HG03442 (cell line): Measurements from ENCODE around the gene MINDY2.
"Not testable (repeated sequence)": the region's sequence is repeated elsewhere in the genome, so short reads cannot be mapped to it uniquely, and the experiment has no call there.

Source experiments
- ATAC-seq: cut with Tn5 transposase; IDR thresholded peaks from one replicate; pipeline ENCODE4 v1.9.1; 2021; ENCODE audit warnings: mild to moderate bottlenecking, moderate library complexity; ENCODE audit not compliant: unreplicated experiment

MINDY2 gene

GRCh38 chr15:58752716-58753115 lies 18.4 kb upstream of the MINDY2 start:
- no peak for ATAC-seq

DNA sequence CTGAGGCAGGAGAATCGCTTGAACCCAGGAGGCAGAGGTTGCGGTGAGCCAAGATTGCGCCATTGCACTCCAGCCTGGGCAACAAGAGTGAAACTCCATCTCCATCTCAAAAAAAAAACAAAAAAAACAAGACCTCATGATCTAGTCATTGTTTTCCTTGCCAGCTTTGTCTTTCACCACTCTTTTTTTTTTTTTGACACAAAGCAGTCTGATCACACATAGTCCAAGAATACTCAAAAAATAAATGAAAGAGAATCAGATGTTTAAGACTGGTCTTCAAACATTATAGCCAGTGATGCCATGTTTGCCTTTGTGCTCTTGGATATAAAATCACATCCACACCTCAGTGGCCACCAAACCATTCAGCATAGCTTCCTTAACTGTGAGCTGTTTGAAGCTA lies 15.8 kb upstream of the MINDY2 start:
- ATAC-seq, result no peak

- ATAC-seq, result no peak
Measured at GRCh38 chr15:58755956-58756355, 15.1 kb upstream of the MINDY2 start.

DNA sequence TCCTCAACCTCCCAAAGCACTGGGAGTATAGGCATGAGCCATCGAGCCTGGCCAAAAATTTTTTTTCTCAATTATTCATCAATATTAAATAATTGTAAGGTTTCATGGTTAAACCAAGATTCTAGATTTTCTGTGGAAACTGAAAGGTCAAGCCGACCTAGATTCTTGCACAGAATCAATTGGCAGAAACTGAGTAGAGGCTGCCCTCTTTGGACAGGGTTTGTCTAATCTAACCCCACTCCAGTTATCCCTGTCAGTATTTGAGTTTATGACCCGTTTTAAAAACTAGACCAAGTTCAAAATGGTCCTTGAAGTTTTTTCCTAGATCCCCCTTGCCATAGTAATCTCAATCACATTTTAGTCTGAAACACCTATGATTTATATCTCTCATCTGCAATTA lies 13.0 kb upstream of the MINDY2 start:
- ATAC-seq, result no peak

DNA sequence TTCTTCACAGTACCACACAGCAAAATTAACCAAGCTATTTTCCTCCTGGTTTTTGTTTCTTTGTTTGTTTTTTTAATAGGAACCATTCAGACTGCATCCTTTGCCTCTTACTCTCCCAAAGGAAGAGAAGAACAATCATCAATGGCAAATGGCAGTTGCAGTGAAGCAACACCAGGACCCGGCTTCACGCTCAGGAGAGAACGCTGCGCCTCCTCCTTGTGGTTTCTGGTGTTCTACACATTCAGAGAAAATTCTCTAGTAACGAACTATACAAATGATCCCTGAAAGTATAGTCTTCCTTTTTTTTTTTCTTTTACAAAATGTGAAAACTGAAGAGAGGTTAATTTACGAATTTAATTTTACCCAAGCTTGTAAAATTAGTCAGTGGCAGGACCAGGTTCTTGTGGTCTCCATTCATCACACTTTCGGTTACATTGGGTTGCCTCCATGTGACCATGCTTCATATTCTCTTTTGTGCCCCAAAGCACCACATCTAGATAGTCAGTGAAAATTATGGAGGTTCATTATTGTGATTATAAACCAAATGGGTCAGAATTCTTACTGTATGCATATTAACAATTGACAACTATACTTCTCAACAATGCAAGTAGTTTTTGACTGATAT lies 10.6 kb upstream of the MINDY2 start:
- ATAC-seq, result no peak

DNA sequence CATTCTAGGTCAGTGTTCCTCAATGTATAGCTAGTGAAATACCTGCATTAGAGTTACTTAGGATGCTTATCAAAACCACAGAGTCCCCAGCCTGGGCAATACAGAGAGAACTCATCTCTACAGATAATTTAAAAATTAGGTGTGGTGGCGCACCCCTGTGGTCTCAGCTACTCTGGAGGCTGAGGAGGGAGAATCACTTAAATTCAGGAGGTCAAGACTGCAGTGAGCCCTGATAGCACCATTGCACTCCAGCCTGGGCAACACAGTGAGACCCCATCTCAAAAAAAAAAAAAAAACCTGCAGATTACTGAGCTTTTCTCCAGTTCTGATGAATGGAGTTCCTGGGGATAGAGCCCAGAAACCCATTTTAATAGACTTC lies 10.1 kb upstream of the MINDY2 start:
- ATAC-seq, result no peak

GRCh38 chr15:58762285-58762684 lies 8.8 kb upstream of the MINDY2 start:
- ATAC-seq, result no peak

- no peak for ATAC-seq
Measured at GRCh38 chr15:58762731-58763130, 8.4 kb upstream of the MINDY2 start.

GRCh38 chr15:58764468-58764867 lies 6.6 kb upstream of the MINDY2 start:
- ATAC-seq, result no peak

DNA sequence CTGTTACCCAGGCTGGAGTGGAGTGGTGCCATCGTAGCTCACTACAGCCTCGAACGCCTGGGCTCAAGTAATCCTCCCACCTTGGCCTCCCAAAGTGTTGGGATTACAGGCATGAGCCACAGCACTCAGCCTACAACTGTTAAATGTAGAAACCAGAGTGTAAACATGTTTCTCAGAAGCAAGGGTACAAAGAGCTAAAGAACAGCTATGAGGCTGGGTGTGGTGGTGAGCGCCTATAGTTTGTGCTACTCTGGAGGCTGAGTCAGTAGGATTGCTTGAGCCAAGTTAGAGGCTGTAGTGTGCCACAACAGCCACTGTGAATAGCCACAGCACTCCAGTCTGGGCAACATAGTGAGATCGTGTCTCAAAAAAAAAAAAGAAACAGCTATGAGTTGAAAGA lies 4.8 kb upstream of the MINDY2 start:
- no peak for ATAC-seq

- not testable (repeated sequence) for ATAC-seq
Measured at GRCh38 chr15:58768601-58769004, 2.5 kb upstream of the MINDY2 start.

DNA sequence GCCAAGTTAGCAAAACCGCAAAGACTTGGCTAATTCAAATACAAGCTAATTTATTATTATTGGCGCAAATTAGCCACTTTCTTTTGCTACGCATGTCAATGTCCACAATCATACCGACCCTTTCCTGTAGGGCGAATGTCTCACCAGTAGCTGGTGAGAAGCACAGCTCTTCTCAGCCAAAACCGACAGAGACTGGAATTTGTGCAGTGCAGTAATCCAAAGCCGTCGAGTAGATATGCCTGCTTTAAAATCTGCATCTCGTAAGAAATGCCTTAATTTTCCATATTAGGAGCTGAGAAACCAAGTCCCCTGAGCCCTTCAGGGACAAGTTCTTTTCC lies 614 bp upstream of the MINDY2 start:
- ATAC-seq, result peak; percentile 8

DNA sequence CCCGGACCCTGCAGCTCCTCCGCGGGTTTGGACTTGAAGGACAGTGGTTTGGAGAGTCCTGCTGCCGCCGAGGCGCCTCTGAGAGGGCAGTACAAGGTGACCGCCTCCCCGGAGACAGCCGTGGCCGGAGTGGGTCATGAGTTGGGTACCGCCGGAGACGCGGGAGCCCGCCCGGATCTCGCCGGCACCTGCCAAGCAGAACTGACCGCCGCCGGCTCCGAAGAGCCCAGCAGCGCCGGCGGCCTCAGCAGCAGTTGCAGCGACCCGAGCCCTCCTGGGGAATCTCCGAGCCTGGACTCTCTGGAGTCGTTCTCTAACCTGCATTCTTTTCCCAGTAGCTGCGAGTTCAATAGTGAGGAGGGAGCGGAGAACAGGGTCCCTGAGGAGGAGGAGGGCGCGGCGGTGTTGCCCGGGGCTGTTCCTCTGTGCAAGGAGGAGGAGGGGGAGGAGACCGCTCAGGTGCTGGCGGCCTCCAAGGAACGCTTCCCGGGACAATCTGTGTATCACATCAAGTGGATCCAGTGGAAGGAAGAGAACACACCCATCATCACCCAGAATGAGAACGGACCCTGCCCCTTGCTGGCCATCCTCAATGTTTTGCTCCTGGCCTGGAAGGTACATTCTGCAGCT lies 634 bp downstream of the MINDY2 start:
- ATAC-seq, result peak; percentile 9

DNA sequence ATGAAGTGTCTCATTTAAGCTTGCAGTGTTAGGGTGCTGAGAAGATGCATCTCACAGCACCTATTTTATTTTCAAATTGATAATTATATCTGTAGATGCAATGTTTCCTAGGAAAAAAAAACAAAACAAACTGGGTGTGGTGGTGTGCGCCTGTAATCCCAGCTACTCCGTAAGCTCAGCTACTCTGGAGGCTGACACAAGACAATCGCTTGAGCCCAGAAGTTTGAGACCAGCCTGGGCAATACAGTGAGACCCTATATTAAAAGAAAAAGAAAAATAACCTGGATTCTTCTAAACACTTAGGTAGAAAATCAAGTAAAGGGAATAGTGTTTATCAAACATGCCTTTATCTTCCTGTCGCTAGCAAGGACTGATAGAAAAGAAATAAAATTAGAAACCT lies 1.9 kb downstream of the MINDY2 start:
- no peak for ATAC-seq

GRCh38 chr15:58775402-58775801 lies 4.3 kb downstream of the MINDY2 start:
- ATAC-seq, result no peak

DNA sequence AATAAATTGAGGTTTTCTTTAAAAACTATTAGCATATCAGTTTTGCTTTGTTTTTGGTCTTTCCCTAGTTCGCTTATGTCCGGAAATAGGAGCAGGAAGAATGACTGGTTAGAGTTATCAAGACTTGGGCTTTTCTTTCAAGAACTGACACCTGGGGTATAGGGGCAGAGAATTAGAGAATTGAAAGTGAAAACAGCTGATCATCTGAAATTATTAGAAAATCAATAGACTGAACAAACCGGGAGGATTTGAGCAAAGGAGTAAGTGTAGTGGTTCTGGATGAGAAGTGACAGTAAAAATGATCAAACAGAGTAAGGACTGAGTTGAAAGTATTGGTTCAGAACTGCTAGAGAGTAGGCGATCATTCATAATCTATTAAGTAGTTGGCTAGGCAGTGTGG lies 6.0 kb downstream of the MINDY2 start:
- ATAC-seq, result peak; percentile 52

DNA sequence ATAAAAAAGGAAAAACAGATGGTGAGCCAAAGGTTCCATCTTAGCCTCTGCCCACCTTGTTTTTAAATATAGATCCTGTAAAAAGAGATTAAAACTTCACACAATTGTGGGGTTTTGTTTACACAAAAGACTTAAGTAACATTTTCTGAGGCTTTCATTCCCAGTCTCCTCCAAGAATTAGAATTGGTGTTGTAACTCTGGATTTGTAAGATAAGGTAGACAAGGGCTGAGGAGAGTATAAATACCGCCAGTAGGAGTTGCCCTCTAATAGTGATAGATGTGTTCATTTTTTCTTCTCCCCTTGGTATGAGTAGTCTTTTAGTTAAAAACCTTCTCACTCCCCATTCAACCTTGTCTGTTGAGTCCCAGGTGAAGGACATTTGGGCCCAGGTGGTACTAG lies 8.5 kb downstream of the MINDY2 start:
- ATAC-seq, result no peak

DNA sequence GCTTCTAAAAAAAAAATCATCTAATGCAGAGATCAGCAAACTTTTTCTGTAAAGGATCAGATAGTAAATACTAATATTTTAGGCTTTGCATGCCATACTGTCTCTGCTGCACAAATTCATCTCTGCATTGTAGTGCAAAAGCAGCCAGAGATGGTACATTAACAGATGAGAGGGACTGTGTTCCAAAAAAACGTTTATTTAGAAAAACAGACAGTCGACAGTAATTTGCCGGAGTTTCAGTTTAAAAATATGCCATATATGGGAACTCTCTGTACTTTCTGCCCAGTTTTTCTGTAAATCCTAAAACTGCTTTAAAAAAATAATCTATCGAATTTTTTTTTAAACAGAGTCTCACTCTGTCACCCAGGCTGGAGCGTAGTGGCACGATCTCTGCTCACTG lies 14.3 kb downstream of the MINDY2 start:
- no peak for ATAC-seq

DNA sequence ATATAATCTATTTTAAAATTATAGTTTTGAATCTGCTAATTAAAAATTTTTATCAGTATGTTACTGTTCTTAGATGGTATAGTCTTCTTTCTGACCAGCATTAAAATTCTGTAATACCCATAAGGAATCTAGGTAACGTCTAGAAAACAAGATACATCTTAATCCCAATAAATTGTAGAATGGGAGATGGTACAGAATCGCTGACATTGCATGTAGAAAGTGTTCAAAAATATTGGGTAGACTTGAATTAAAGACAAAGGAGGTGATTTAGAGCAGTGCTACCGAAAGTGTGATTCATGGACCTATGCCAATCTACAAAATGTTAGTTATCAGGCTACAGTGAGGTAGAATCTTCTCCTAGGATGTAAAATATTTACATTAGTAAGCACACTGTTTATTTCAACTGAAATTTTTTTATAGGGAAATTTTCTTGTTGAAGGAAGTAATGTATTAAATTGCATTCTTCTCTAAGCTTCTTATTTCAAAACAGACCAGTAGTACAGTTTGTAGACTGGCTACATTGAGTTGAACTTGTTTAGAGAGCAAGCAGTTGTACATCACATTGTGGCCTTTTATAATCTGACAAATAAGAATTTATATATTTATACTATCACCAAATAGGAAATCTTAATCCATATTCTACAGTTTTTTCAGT lies 17.1 kb downstream of the MINDY2 start:
- ATAC-seq, result no peak

- ATAC-seq, result no peak
Measured at GRCh38 chr15:58793862-58794261, 22.8 kb downstream of the MINDY2 start.

DNA sequence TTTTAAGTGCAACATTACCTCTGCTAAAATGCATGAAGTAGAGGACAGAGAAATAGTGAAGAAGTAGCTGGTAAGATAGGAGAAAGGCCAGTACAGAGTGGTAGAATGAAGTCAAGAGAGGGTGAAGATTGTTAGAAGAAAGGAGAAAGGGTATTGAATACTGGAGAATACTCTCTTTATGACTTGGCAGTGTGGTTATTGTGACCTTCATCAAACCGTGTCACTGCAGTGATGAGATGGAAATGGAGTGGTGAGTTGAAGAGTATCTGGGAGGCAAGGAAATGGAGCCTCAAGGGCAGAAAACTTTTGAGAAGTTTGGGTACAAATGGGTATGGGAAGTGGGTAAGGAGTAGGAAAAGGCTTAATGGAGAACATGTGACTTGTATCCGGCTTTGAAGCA lies 24.7 kb downstream of the MINDY2 start:
- ATAC-seq, result no peak

DNA sequence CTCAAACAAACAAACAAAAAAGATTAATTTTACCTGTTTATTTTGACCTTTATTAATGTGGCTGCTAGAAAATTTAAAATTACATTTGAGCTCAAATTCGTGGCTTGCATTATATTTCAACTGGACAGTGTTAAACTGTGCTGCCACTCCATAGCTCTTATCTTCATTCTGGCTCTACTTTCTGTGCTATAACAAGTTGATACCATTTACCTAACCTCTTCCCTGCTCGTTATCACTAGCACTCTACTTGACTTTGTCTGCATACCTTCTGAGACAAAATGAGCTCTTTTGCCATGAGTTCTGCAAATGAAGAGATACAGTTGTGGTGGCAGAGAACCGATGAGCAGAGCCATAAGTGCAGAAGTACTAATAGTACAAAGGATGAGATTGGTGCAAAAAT lies 26.4 kb downstream of the MINDY2 start:
- no peak for ATAC-seq

- ATAC-seq, result no peak
Measured at GRCh38 chr15:58805095-58805494, 34.0 kb downstream of the MINDY2 start.
